ENCODE measurements around the gene ATXN10. TPM values are rescaled to one million over a fixed set of nuclear protein-coding genes. Genes with fewer than 3 reads are reported as not detected.

Gene ATXN10, protein sequence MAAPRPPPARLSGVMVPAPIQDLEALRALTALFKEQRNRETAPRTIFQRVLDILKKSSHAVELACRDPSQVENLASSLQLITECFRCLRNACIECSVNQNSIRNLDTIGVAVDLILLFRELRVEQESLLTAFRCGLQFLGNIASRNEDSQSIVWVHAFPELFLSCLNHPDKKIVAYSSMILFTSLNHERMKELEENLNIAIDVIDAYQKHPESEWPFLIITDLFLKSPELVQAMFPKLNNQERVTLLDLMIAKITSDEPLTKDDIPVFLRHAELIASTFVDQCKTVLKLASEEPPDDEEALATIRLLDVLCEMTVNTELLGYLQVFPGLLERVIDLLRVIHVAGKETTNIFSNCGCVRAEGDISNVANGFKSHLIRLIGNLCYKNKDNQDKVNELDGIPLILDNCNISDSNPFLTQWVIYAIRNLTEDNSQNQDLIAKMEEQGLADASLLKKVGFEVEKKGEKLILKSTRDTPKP
- 58.0 and 138 TPM in 2 replicates for total RNA-seq

DNA sequence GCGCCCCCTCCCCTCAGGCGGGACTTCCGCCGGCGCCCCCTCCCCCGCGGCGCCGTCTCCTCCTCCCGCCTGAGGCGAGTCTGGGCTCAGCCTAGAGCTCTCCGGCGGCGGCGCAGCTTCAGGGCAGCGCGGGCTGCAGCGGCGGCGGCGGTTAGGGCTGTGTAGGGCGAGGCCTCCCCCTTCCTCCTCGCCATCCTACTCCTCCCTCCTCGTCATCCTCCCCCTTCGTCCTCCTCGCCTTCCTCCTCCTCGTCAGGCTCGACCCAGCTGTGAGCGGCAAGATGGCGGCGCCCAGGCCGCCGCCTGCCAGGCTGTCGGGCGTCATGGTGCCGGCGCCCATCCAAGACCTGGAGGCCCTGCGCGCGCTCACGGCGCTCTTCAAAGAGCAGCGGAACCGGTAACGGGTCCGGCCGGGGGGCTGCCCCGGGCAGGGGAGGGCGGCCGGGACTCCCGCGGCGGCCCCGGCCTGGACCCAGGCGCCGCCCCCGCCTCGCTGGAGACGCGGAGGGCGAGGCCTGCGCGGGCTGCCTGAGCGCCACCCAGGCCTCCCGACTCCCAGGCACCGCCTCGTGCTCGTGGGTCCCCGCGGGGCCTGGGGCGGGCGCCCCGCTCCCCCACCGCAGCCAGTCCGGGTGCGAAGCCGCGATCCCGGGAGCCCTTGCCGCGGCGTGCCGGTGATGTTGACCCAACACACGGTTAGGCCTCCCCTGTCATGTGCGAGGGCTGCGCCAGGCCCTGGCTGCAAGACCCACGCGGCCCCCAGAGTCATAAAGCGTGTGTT lies at the start of gene ATXN10:
Gene ATXN10, plus strand, starts transcription at position 52 of the 781 bp plus-strand sequence. Its CDS starts 230 bp downstream, at position 282.

Other genes with a start within 250 kb of the ATXN10 start
- 0.16 and 1.1 TPM in 2 replicates for gene FBLN1, start 169.0 kb upstream of the ATXN10 start, total RNA-seq

Measured in bladder microvascular endothelial cell (primary cell).